ENCODE measurements around the gene ZNF611. TPM values are rescaled to one million over a fixed set of nuclear protein-coding genes. Genes with fewer than 3 reads are reported as not detected.
"Not testable (repeated sequence)": the region's sequence is repeated elsewhere in the genome, so short reads cannot be mapped to it uniquely, and the experiment has no call there.

Gene ZNF611
- total RNA-seq, 2 donors from 2014 or later, result 21.1 to 25.8 TPM

DNA sequence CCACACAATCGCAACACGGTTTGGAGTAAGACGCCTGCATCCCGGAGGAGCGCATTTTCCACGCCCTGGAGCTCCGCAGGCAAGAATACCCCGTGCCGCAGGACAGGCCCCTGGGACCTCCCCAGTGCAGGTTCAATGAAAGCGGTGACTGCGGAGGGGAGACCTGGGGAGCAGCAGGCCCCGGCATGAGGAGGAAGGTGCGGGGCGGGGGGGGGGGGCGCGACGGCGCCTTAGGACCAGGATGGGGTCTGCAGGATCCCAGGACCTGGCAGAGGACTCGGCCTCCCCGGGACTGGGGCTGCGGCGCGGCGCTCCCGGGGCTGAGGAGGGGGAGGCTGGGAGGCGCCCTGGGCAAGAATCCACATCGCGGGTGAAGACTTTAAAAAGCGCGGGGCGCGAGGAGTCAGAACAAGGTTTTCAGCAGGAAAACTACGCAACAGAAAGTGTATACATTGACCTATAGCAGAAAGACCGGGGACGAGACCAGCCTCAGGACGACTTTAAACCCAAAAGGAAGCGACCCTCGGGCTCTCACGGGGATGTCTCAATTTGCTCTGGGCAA is 432 bp downstream of the ZNF611 start:
- H3K27ac Mint-ChIP-seq, result peak overlapping the region; percentile 91
- no peaks in the 10 kb centered on the region for H3K9me3 ChIP-seq (ENCODE audit: control insufficient read depth, low read length, poor library complexity, severe bottlenecking)
- DNase-seq, result peak in 1 of 3 donors; percentile 16
- H3K4me3 Mint-ChIP-seq, result peak overlapping the region; percentile 91
- peaks cover 2% of the 10 kb centered on the region for H3K36me3 Mint-ChIP-seq (ENCODE audit: low read depth)
- no peaks in the 10 kb centered on the region for H3K27me3 Mint-ChIP-seq
- peak; percentile 44 for ATAC-seq
- peaks cover 13% of the 10 kb centered on the region for H3K4me1 Mint-ChIP-seq

DNA sequence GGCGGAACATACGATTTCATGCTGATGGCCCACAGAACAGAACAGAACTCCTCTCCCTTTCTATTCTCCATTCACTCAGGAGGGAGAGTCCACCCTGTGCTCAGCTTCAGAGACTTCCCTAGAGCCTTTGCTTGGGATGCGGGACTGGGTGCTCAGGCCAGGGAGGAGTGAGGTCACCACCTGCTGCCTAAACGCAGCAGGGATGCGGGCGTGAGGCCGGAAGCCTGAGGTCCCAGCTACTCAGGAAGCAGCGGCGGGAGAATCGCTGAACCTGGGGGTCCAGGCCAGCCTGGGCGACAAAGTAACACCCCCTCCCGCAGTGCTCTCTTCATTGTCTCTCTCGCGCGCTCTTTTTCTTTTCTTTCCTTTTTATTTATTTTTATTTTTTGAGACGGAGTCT is 8.8 kb downstream of the ZNF611 start:
- H3K27ac Mint-ChIP-seq; H3K9me3 ChIP-seq (ENCODE audit: control insufficient read depth, low read length, poor library complexity, severe bottlenecking); DNase-seq; ATAC-seq; H3K27me3 Mint-ChIP-seq; H3K4me1 Mint-ChIP-seq; H3K4me3 Mint-ChIP-seq: not testable (repeated sequence)
- H3K36me3 Mint-ChIP-seq (ENCODE audit: low read depth), result peaks cover 13% of the 10 kb centered on the region

DNA sequence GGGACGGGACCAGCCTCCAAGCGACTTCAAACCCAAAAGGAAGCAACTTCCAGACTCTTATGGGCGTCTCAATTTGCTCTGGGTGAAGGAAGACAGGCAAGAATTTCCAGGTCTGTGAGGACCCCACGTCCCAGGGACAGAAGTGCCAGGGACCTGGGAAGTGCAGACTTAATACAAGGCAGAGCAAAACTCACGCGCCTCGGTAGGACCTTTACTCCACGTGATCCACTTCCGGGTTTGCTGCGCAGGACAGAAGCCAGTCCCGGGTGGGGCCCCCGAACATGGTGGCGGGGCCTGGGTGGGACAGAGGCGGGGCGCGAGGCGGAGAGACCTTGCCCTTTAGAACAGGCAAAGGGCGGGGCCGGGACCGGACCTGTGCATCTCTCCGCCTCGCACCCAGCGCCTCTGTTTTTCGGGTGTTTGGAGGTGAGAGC is 9.3 kb downstream of the ZNF611 start:
- DNase-seq (no peak), ATAC-seq (no peak)
- Mint-ChIP-seq H3K4me1 (no peaks in the 10 kb centered on the region), H3K4me3 (no peak overlapping the region), H3K27me3 (no peaks in the 10 kb centered on the region), H3K27ac (no peak overlapping the region), H3K36me3 (ENCODE audit: low read depth) (peaks cover 13% of the 10 kb centered on the region)
- no peaks in the 10 kb centered on the region for H3K9me3 ChIP-seq (ENCODE audit: control insufficient read depth, low read length, poor library complexity, severe bottlenecking)

DNA sequence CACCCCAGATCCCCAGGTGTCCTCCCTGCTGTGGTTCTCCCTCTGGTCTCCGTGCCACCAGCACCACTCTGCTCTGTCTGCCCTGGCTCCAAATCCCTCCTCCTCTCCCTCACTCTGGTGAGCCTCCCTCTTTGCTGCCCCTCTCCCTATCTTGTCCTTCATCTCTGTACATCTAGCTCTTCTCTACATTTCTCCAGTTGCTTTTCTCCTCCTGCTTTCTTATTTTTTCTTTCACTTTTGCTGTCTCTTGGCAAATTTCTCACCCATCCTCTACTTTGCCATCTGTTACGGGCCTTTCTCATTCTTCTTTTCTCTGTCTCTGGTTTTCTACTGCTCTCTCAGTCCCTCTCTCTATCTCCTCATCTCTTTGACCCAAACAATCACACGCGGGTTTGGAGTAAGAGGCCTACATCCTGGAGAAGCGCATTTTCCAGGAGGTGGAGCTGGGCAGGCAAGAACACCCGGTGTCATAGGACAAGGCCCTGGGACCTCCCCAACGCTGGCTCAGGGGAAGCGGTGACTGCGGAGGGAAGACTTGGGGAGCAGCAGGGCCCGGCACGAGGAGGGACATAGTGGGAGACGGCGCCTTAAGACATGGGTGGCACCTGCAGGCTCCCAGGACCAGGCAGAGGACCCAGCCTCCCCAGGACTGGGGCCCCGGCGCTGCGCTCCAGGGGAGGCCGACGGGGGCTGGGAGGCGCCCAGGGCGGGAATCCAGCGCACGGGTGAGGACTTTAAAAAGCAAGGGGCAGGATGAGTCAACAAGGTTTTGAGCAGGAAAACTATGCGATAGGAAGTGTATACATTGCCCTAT is 9.9 kb downstream of the ZNF611 start:
- no peak for DNase-seq
- H3K9me3 ChIP-seq (ENCODE audit: control insufficient read depth, low read length, poor library complexity, severe bottlenecking), result no peaks in the 10 kb centered on the region
- no peaks in the 10 kb centered on the region for H3K27me3 Mint-ChIP-seq
- H3K27ac Mint-ChIP-seq, result no peak overlapping the region
- H3K36me3 Mint-ChIP-seq (ENCODE audit: low read depth), result peaks cover 13% of the 10 kb centered on the region
- ATAC-seq, result no peak
- H3K4me1 Mint-ChIP-seq, result no peaks in the 10 kb centered on the region
- peak overlapping the region; percentile 10 for H3K4me3 Mint-ChIP-seq

DNA sequence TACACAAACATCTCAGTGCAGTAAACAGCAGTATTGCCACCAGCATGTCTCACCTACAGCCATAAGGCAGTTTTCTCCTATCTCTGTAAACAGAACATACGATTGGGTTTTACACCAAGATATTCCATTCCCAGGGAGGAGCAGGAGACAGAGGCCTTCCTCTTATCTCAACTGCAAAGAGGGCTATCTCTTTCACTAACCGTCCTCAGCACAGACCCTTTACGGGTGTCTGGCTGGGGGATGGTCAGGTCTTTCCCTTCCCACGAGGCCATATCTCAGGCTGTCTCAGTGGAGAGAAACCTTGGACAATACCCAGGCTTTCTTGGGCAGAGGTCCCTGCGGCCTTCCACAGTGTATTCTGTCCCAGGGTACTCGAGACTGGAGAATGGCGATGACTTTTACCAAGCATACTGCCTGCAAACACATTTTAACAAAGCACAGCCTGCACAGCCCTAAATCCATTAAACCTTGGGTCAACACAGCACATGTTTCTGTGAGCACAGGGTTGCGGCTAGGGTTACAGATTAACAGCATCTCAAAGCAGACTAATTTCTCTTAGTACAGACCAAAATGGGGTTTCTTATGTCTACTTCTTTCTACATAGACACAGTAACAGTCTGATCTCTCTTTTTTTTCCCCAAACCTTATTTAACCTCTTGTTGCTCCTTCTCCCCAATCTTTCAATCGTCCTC is 10.8 kb downstream of the ZNF611 start:
- not testable (repeated sequence) for DNase-seq; H3K4me1 Mint-ChIP-seq; H3K4me3 Mint-ChIP-seq; H3K27me3 Mint-ChIP-seq; H3K27ac Mint-ChIP-seq; H3K9me3 ChIP-seq (ENCODE audit: control insufficient read depth, low read length, poor library complexity, severe bottlenecking); ATAC-seq
- H3K36me3 Mint-ChIP-seq (ENCODE audit: low read depth), result peaks cover 13% of the 10 kb centered on the region

DNA sequence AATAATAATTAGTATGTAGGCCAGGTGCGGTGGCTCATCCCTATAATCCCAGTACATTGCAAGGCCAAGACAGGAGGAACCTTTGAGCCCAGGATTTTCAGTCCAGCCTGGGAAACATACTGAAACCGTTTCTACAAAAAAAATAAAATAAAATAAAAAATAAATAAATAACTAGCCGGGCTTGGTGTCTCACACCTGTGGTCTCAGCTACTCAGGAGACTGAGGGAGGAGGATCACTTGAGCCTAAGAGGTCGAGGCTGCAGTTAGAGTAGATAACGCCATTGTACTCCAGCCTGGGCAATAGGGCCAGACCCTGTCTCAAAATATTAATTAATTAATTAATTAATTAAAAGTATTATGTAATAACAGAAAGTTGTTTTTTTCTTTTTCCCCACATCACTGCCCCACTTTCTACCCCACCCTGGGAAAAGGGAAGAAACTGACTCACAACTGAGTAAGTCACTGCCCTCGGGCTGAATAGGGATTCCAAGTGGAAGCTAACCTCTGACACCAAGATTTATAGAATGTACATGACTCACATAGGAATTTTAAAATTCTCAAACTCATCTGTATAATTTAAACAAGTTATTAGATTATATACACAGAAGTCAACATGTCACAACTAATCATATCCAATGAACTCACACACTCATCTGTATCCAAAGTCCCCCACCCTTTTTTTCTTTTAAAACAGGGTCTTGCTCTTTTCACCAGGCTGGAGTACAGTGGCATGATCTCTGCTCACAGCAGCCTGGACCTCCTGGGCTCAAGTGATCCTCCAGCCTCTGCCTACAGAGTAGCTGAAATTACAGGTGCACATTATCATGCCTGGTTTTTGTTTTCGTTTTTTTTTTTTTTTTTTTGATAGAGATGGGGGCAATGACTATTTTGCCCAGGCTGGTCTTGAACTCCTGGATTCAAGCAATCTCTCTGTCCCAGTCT is 12.5 kb downstream of the ZNF611 start:
- no peak overlapping the region for H3K4me3 Mint-ChIP-seq
- no peak overlapping the region for H3K27ac Mint-ChIP-seq
- H3K4me1 Mint-ChIP-seq, result no peaks in the 10 kb centered on the region
- peaks cover 10% of the 10 kb centered on the region for H3K36me3 Mint-ChIP-seq (ENCODE audit: low read depth)
- H3K27me3 Mint-ChIP-seq, result no peaks in the 10 kb centered on the region
- no peak for ATAC-seq
- H3K9me3 ChIP-seq (ENCODE audit: control insufficient read depth, low read length, poor library complexity, severe bottlenecking), result no peaks in the 10 kb centered on the region
- DNase-seq, result no peak

DNA sequence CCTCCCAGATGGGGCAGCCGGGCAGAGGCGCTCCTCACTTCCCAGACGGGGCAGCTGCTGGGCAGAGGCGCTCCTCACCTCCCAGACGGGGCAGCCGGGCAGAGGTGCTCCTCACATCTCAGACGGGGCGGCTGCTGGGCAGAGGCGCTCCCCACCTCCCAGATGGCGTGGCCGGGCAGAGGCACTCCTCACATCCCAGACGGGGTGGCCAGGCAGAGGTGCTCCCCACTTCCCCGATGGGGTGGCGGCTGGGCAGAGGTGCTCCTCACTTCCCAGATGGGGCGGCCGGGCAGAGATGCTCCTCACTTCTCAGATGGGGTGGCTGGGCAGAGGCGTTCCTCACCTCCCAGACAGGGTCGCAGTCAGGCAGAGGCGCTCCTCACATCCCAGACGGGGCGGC is 14.3 kb downstream of the ZNF611 start:
- not testable (repeated sequence) for DNase-seq; H3K9me3 ChIP-seq (ENCODE audit: control insufficient read depth, low read length, poor library complexity, severe bottlenecking); H3K27ac Mint-ChIP-seq; H3K36me3 Mint-ChIP-seq (ENCODE audit: low read depth); H3K4me1 Mint-ChIP-seq; H3K4me3 Mint-ChIP-seq; ATAC-seq; H3K27me3 Mint-ChIP-seq

DNA sequence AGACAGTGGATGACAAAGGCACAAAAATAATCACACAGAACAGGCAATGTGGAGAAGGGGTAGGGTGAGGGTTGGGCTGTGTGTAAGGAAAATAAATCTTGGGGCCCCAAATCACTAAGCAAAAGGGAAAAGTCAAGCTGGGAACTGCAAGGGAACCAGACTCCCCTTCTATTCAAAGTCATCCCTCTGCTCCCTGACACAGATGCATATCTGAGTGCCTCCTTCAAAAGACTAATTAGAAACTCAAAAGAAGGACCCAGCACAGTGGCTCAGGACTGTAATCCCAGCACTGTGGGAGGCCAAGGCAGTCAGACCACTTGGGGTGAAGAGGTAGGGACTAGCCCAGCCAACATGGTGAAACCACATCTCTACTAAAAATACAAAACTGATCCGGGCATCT is 18.3 kb downstream of the ZNF611 start:
- no peaks in the 10 kb centered on the region for H3K27me3 Mint-ChIP-seq
- no peak for ATAC-seq
- no peak for DNase-seq
- peaks cover 4% of the 10 kb centered on the region for H3K36me3 Mint-ChIP-seq (ENCODE audit: low read depth)
- no peaks in the 10 kb centered on the region for H3K9me3 ChIP-seq (ENCODE audit: control insufficient read depth, low read length, poor library complexity, severe bottlenecking)
- no peak overlapping the region for H3K27ac Mint-ChIP-seq
- H3K4me1 Mint-ChIP-seq, result no peaks in the 10 kb centered on the region
- H3K4me3 Mint-ChIP-seq, result no peak overlapping the region

DNA sequence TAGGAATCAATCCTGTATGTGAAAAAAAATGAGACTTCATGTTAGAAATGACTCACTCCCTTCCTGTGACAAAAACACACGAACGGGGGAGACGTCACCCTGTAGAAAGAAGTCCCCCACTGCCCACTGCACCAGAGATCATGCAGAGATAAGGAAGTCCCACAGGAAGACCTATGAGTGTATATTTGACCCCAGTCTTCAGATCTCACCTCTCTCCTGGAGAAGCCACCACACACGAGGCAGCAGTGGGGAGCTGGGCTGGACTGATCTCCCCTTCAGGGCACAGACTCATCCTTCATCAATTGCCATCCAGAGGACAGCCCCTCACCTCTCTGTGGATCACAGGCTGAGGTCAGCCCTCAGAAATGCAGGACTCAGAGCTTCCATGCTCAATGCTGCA is 18.9 kb downstream of the ZNF611 start:
- H3K4me3 Mint-ChIP-seq, DNase-seq: not testable (repeated sequence)

DNA sequence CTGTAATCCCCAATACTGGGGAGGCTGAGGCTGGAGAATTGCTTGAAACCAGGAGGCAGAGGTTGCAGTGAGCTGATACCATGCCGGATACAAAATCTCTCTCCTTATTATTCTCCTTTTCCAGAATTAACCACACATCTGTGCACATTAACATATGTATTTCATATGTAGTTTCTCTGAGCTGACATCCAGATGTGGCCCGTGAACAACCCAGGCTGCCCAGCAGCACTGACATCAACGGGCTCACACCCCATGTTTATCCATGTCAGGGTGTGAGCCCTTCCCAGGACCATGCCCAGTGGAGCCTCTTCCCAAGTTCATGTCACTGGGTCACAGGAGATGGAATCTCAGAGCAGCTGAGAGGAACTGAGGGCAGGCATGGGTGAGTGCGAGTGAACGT is 19.5 kb downstream of the ZNF611 start:
- not testable (repeated sequence) for DNase-seq, H3K27ac Mint-ChIP-seq

More for the DNA sequence above, 18.9 kb downstream of the ZNF611 start:
- H3K36me3 Mint-ChIP-seq (ENCODE audit: low read depth); ATAC-seq; H3K9me3 ChIP-seq (ENCODE audit: control insufficient read depth, low read length, poor library complexity, severe bottlenecking); H3K27ac Mint-ChIP-seq; H3K27me3 Mint-ChIP-seq; H3K4me1 Mint-ChIP-seq: not testable (repeated sequence)

DNA sequence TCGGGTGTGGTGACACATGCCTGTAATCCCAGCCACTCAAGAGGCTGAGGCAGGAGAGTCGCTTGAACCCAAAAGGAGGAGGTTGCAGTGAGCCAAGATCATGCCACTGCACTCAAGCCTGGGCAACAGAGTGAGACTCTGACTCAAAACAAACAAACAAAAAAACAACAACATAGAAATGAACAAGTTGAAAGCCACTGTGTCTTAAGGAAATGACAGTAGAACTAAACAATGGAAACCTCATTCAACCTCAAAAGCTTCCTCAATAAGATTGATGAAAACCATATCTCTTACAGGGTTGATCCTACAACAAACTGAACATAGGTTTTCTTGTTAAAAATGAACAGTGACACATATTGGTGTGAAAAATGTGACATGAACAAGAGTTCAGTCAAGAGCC is 21.8 kb downstream of the ZNF611 start:
- ATAC-seq; H3K27me3 Mint-ChIP-seq; DNase-seq; H3K27ac Mint-ChIP-seq; H3K4me1 Mint-ChIP-seq; H3K36me3 Mint-ChIP-seq (ENCODE audit: low read depth); H3K4me3 Mint-ChIP-seq; H3K9me3 ChIP-seq (ENCODE audit: control insufficient read depth, low read length, poor library complexity, severe bottlenecking): not testable (repeated sequence)

More for the DNA sequence above, 19.5 kb downstream of the ZNF611 start:
- H3K36me3 Mint-ChIP-seq (ENCODE audit: low read depth); H3K4me3 Mint-ChIP-seq; H3K27me3 Mint-ChIP-seq; ATAC-seq; H3K4me1 Mint-ChIP-seq; H3K9me3 ChIP-seq (ENCODE audit: control insufficient read depth, low read length, poor library complexity, severe bottlenecking): not testable (repeated sequence)

DNA sequence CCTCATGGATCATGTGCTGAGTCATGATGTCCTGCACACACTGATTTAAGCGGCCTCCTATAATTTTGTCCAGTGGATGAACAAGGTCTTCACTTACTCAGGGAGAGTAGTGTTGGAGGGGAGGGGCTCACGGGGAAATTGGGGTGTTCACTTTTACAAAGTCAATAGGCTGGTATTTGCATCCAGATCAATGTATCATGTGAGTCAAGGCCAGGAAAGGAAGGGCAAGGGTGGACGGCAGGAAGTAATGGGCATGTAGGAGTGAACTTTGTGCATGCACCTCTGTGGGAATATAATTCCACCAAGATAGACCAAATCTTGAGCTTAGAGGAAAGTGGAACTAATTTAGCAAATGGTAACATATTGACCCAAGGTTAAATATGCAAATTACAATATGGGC is 23.2 kb downstream of the ZNF611 start:
- DNase-seq; H3K4me3 Mint-ChIP-seq; H3K27me3 Mint-ChIP-seq; H3K36me3 Mint-ChIP-seq (ENCODE audit: low read depth); H3K27ac Mint-ChIP-seq; ATAC-seq; H3K4me1 Mint-ChIP-seq: not testable (repeated sequence)
- peaks cover 20% of the 10 kb centered on the region for H3K9me3 ChIP-seq (ENCODE audit: control insufficient read depth, low read length, poor library complexity, severe bottlenecking)

DNA sequence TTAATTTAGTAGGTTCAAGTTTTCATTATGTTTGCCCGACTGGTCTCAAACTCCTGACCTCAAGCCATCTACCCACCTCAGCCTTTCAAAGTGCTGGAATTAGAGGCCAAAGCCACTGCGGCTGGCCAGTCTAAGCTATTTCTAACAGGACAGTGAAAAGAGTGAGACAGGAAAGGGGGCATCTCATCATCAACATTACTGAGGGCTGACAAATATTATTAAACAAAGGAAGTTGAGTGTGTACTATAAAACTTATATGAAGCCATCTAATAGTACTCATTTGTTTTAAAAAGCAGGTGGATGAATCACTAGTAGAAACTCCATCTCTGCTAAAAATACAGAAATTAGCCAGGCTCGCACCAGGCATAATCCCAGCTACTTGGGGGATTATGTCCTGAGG is 24.3 kb downstream of the ZNF611 start:
- no peak overlapping the region for H3K27ac Mint-ChIP-seq
- ATAC-seq (no peak), DNase-seq (no peak)
- H3K36me3 Mint-ChIP-seq (ENCODE audit: low read depth), result peaks cover 11% of the 10 kb centered on the region
- no peaks in the 10 kb centered on the region for H3K4me1 Mint-ChIP-seq
- H3K27me3 Mint-ChIP-seq, result no peaks in the 10 kb centered on the region
- no peak overlapping the region for H3K4me3 Mint-ChIP-seq
- peaks cover 30% of the 10 kb centered on the region for H3K9me3 ChIP-seq (ENCODE audit: control insufficient read depth, low read length, poor library complexity, severe bottlenecking)

Measured in T-helper 17 cell (primary cell).